Ascending aorta (tissue), 2 donors: ENCODE measurements around the gene TRMT11. TPM values are rescaled to one million over a fixed set of nuclear protein-coding genes. Genes with fewer than 3 reads are reported as not detected.
"Not testable (repeated sequence)": the region's sequence is repeated elsewhere in the genome, so short reads cannot be mapped to it uniquely, and the experiment has no call there.

Source experiments
- DNase-seq, 2 donors: peaks; one replicate each; pipeline ENCODE4 v3.0.0-alpha.2; 2019; ENCODE audit warnings: low spot score in 2 of 2
- H3K27ac ChIP-seq, 2 donors: fragments of 200-600 bp; sonication (generic); one replicate each; pipeline ENCODE4 v1.5.1; 2016 to 2017; ENCODE audit warnings: mild to moderate bottlenecking in 1 of 2
- H3K27me3 ChIP-seq: fragments of 200-600 bp; sonication (generic); one replicate; pipeline ENCODE4 v1.5.1; 2017
- H3K36me3 ChIP-seq, 2 donors: fragments of 200-600 bp; sonication (generic); one replicate each; pipeline ENCODE4 v1.5.1; 2016
- H3K4me1 ChIP-seq, 2 donors: fragments of 200-600 bp; sonication (generic); one replicate each; pipeline ENCODE4 v1.5.1; 2016 to 2017; ENCODE audit warnings: mild to moderate bottlenecking in 1 of 2
- H3K4me3 ChIP-seq, 2 donors: fragments of 200-600 bp; sonication (generic); one replicate each; pipeline ENCODE4 v1.5.1; 2016 to 2017; ENCODE audit warnings: mild to moderate bottlenecking in 1 of 2
- H3K9me3 ChIP-seq, 2 donors: fragments of 200-600 bp; sonication (generic); one replicate each; pipeline ENCODE4 v1.5.1; 2016
- CTCF ChIP-seq, 3 experiments: fragments of 200-600 bp in 2 of 3; fragments of 450-650 bp in 1 of 3; sonication (generic) in 2 of 3; IDR thresholded peaks; one replicate each; pipeline ENCODE4 v1.5.1; 2016 to 2019; ENCODE audit warnings: antibody characterized with exemption in 3 of 3, mild to moderate bottlenecking in 1 of 3, moderate library complexity in 1 of 3
- intact Hi-C: fragments of 100-400 bp; cut with DNase I; formaldehyde crosslinking; loops from one replicate; pipeline ENCODE4 v1.15.1; 2023
- total RNA-seq: library from RNA; depleted of rRNA; stranded (reverse); fragments of >200 nt; gene quantifications from one replicate; pipeline ENCODE4 v1.1.0, GENCODE V29; 2016

Gene TRMT11
- total RNA-seq, 1 donor from 2014 or later = 44.6 TPM

GRCh38 chr6:125948455-125948854 lies 37.9 kb upstream of the TRMT11 start:
- no peaks in the 10 kb centered on the region for H3K9me3 ChIP-seq
- H3K36me3 ChIP-seq = no peaks in the 10 kb centered on the region
- DNase-seq = no peak
- intact Hi-C loops = no loop called here
- no peak overlapping the region for H3K27ac ChIP-seq
- no peak for TF ChIP-seq CTCF (IDR thresholded peaks at IDR 0.05)
- no peak overlapping the region for H3K4me3 ChIP-seq
- H3K27me3 ChIP-seq = no peaks in the 10 kb centered on the region
- H3K4me1 ChIP-seq = peaks cover 7 to 18% of the 10 kb centered on the region in 2 donors

GRCh38 chr6:125949069-125949468 lies 37.3 kb upstream of the TRMT11 start:
- H3K27me3 ChIP-seq = no peaks in the 10 kb centered on the region
- H3K9me3 ChIP-seq = no peaks in the 10 kb centered on the region
- H3K27ac ChIP-seq = no peak overlapping the region
- intact Hi-C loops = no loop called here
- H3K4me3 ChIP-seq = no peak overlapping the region
- TF ChIP-seq CTCF (IDR thresholded peaks at IDR 0.05) = no peak
- no peak for DNase-seq
- H3K36me3 ChIP-seq = no peaks in the 10 kb centered on the region
- H3K4me1 ChIP-seq = peaks cover 5 to 17% of the 10 kb centered on the region in 2 donors

GRCh38 chr6:125950293-125950692 lies 36.0 kb upstream of the TRMT11 start:
- no peaks in the 10 kb centered on the region for H3K27me3 ChIP-seq
- no peak overlapping the region for H3K27ac ChIP-seq
- intact Hi-C loops = loop anchor here (10.0 kb wide), 1 partner anchor 505 kb away; no protein-coding TSS in a partner anchor
- no peaks in the 10 kb centered on the region for H3K36me3 ChIP-seq
- no peak overlapping the region for H3K4me3 ChIP-seq
- no peaks in the 10 kb centered on the region for H3K9me3 ChIP-seq
- TF ChIP-seq CTCF (IDR thresholded peaks at IDR 0.05) = no peak
- H3K4me1 ChIP-seq = peaks cover 0 to 9% of the 10 kb centered on the region in 2 donors
- DNase-seq = no peak

- H3K27me3 ChIP-seq, H3K9me3 ChIP-seq, H3K36me3 ChIP-seq, H3K27ac ChIP-seq, H3K4me3 ChIP-seq, H3K4me1 ChIP-seq, DNase-seq: not testable (repeated sequence)
- intact Hi-C loops = loop anchor here (10.0 kb wide), 1 partner anchor 506 kb away; no protein-coding TSS in a partner anchor
Measured at GRCh38 chr6:125950716-125951115, 35.6 kb upstream of the TRMT11 start.

- intact Hi-C loops = loop anchor here (10.0 kb wide), 1 partner anchor 507 kb away; no protein-coding TSS in a partner anchor
- Histone ChIP-seq H3K9me3 (no peaks in the 10 kb centered on the region), H3K27ac (no peak overlapping the region), H3K4me1 (peaks cover 0 to 2% of the 10 kb centered on the region in 2 donors), H3K27me3 (no peaks in the 10 kb centered on the region), H3K4me3 (no peak overlapping the region), H3K36me3 (no peaks in the 10 kb centered on the region)
- no peak for TF ChIP-seq CTCF (IDR thresholded peaks at IDR 0.05)
- no peak for DNase-seq
Measured at GRCh38 chr6:125951323-125951722, 35.0 kb upstream of the TRMT11 start.

- H3K27me3 ChIP-seq = no peaks in the 10 kb centered on the region
- DNase-seq = no peak
- TF ChIP-seq CTCF (IDR thresholded peaks at IDR 0.05) = peak in 1 of 3 experiments; percentile 9
- H3K4me3 ChIP-seq = no peak overlapping the region
- H3K27ac ChIP-seq = no peak overlapping the region
- no peaks in the 10 kb centered on the region for H3K36me3 ChIP-seq
- peaks cover 0 to under 1% of the 10 kb centered on the region in 2 donors for H3K4me1 ChIP-seq
- intact Hi-C loops = loop anchor here (10.0 kb wide), 1 partner anchor 508 kb away; no protein-coding TSS in a partner anchor
- no peaks in the 10 kb centered on the region for H3K9me3 ChIP-seq
Measured at GRCh38 chr6:125952764-125953501, 33.4 kb upstream of the TRMT11 start.
